NCI-H524 (cell line): ENCODE measurements around the gene UNCX.
"Not testable (repeated sequence)": the region's sequence is repeated elsewhere in the genome, so short reads cannot be mapped to it uniquely, and the experiment has no call there.

Source experiments
- DNase-seq, 2 experiments: peaks; one replicate each; lab custom pipeline; 2025; lab: John Stamatoyannopoulos, UW

UNCX gene

DNA sequence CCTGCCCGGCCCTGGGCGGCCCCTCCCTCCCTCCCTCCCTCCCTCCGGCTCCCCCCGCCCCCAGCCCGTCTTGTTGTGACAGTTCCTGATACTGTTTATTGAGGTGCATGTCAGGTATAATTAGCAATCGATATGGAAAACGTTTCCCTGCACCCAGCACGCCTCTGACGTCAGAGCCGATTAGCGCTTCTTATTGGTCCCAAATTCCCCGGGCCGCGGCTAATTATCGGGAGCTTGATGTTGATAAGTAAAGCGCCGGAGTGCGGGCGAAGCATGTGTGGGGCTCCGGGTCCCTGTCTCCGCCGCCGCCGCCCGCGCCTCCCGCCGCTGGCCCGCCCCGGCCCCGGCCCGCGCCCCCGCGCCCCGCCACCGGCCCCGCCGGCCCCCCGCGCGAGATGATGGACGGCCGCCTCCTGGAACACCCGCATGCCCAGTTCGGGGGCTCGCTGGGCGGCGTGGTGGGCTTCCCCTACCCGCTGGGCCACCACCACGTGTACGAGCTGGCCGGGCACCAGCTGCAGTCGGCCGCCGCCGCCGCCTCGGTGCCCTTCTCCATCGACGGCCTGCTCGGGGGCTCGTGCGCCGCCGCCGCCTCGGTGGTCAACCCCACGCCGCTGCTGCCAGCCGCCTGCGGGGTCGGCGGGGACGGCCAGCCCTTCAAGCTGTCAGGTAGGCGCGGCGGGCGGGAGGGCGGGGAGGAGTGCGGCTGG, at the start of gene UNCX:
TSS of gene UNCX (plus strand) at position 250 of the 710 bp plus-strand sequence. CDS start at position 396, 146 bp downstream.
- peak; percentile 16 to 18 for DNase-seq

DNA sequence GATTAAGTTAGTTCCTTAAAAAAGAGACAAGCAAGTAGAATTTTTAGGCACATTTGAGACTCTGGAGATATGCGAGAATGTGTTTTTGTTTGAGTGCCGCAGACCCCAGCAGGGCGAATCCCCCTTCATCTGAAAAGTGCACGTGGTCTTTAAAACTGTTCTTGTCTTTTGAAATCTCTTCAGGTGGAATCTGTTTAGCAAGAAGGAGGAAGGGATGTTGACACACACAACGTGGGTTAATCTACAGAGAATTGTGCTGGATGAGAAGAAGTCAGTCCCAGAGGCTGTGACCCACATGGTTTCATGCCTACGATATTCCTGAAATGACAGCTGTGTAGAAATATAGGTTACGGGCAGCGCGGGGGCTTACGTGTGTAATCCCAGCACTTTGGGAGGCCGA, 45.5 kb upstream of the UNCX start:
- DNase-seq, result no peak

DNA sequence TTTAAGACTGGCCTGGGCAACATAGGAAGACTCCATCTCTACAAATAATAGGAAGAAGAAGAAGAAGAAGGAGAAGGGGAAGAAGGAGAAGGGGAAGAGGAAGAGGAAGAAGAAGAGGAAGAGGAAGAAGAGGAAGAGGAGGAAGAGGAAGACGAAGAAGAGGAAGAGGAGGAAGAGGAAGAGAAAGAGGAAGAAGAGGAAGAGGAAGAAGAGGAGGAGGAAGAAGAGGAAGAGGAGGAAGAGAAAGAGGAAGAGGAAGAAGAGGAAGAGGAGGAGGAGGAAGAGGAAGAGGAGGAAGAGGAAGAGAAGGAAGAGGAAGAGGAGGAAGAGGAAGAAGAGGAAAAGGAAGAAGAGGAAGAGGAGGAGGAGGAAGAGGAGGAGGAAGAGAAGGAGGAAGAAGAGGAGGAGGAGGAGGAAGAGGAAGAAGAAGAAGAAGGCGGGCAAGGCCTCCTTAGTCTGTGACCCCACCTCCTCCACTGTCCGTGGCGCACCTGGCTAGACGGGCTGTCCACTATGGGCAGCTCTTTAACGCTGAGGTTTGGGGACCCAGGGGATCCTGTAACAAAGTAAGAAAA, 43.9 kb upstream of the UNCX start:
- DNase-seq, result no peak

DNA sequence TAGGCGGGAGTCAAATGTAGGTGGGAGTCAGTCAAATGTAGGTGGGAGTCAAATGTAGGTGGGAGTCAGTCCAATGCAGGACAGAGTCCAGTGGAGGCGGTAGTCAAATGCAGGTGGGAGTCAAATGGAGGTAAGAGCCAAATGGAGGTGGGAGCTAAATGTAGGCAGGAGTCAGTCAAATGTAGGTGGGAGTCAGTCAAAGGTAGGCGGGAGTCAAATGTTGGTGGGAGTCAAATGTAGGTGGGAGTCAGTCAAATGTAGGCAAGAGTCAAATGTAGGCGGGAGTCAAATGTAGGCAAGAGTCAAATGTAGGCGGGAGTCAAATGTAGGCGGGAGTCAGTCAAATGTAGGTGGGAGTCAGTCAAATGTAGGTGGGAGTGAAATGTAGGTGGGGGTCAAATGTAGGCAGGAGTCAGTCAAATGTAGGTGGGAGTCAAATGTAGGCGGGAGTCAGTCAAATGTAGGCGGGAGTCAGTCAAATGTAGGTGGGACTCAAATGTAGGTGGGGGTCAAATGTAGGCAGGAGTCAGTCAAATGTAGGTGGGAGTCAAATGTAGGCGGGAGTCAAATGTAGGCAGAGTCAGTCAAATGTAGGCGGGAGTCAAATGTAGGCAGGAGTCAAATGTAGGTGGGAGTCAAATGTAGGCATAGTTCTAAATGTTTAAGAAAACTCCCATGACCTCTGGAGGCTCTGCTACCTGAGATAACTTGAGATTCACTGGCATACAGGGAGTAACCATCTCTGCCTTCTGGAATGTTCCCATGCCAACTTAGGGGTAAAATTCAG, 42.5 kb upstream of the UNCX start:
- no peak for DNase-seq

DNA sequence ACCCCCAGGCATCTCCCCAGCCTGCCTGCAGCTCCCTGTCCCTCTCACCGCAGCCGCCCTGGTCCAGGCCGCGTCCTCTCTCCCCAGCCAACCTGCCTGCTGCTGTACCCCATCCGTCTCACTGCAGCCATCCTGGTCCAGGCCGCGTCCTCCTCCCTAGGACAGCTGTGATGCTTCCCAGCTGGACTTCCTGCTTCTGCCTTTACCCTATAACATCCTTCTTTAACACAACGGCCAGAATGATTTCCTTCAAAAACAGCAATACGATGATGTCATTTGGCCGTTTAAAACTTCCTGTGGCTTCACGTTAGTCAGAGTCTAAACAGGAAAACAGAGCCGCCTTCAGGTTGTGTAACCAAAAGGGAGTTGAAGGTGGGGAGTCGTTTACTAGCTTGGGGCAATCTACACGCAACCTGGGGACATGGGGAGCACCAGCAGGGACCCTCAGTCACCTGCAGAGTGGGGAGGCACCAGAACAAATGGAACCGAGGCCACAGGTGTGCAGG, 40.4 kb upstream of the UNCX start:
- no peak for DNase-seq

DNA sequence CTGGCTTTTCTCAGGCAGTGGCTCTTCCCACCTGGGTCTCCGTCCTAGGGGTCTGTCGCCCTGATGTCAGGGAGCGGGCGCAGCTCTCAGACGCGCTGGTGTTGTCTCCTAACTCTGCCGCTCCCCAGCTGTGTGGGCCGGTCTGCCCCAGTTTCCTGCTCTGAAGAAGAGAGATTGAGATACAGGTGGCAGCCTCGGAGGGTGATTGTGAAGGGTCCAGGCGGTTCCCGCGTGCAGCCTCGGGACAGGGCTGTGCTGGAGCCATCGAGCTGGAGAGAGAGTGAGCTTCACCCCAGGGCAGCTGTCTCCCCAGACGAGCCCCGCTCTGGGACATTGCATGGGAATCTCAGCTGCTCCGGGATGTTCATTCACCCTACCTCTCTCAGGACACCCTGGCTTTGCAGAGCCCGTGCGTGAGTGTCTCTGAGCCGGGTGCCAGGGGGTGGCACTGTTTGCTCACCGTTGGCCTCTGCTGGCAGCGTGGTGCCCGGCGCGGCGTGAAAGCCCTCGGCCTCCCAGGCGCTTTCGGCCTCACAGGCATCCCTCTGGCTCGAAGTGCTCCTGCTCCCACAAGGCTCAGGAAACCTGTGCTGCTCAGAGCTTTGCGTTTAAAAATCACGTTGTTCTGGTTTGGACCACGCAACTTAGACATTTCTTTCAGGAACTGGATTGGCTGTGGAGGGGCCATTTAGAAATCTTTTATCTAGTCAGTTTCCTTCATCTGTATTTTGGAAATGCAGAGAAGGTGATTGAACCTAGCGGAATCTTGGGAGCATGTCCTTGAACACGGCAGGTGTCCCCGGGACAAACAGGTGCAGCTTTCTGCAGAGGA, 38.9 kb upstream of the UNCX start:
- peak; percentile 48 to 80 for DNase-seq

DNA sequence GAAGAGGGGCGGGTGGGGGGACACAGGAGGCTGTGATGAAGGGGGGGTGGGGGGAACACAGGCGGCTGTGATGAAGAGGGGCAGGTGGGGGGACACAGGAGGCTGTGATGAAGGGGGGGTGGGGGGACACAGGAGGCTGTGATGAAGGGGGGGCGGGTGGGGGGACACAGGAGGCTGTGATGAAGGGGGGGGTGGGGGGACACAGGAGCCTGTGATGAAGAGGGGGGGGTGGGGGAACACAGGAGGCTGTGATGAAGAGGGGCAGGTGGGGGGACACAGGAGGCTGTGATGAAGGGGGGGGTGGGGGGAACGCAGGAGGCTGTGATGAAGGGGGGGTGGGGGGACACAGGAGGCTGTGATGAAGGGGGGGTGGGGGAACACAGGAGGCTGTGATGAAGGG, 36.2 kb upstream of the UNCX start:
- not testable (repeated sequence) for DNase-seq

DNA sequence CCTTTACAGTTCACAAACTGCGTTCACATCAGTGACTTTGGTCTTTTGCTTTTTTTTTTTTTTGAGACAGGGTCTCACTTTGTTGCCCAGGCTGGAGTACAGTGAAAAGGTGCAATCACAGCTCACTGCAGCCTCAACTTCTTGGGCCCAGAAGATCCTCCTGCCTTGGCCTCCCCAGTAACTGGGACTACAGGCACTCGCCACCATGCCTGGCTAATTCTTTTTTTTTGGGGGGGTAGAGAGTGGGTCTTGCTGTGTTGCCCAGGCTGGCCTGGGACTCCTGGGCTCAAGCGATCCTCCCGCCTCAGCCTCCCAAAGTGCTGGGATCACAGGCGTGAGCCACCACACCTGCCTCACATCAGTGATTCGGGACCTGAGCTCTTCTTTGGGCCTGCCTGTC, 35.7 kb upstream of the UNCX start:
- no peak for DNase-seq

DNA sequence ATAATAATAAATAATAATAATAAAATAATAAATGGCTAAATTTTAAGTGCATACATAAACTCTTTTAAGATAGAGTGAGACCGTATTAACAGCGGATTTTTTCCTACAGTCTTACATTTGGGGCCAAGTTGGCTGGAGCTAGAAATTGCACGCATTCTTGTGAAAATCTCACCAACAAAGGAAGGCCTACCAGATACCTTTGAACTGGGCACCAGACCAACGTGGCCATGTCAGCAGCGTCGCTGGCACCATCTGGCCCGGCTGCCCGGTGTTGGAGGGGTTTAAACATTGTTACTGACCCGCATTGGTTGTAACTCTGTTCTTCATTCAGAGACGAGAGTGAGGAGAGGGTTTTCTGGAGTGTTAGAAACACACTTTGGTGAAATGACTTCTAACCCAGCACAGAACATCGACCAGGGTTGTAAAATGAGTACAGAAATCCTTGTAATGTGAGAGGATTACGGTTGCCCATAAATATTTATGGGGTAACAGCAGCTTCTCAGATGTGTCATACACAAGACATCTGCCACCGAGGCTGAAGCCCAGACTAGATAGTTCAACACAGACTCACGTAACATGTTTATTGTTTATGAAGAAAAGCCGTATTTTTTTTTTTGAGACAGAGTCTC, 34.6 kb upstream of the UNCX start:
- peak; percentile 67 to 89 for DNase-seq

DNA sequence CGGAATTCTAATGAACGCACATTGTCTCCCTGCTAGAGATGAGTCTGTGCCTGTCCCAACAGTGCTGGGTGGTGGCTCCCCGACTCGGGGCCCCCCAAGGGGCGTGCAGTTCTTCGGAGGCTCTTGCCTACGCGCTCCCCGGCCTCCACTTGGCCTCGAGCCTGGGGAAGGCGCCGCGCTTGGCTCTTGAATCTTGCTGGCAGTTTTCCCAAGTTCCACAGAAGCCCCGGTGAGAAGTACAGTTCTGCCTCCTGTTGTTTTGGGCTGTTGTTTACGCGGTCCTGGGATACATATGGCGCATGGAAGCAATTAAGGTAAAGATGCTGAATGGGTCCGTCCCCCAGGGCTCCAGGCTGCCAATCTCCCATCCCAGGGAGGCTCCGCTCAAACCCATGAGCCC, 32.6 kb upstream of the UNCX start:
- DNase-seq, result peak; percentile 74 to 84

DNA sequence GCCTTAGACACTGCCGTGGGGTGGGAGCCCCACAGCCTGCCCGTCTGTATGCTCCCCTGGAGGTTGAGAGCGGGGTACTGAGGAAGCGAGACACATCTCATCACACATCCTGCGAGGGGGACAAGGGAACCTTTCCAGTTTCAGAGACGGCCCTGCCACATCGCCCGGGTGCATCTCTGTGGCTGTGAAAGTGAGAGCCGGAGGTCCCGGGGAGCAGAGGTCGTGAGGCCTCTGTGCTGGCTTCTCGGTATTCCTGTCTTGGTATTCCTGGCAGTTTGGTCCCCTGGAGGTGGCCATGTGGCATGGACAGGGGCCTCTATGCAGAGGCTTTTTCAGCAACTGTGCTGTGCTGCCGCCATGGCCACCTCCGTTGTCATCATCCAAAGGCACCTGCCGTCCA, 30.8 kb upstream of the UNCX start:
- DNase-seq, result no peak

DNA sequence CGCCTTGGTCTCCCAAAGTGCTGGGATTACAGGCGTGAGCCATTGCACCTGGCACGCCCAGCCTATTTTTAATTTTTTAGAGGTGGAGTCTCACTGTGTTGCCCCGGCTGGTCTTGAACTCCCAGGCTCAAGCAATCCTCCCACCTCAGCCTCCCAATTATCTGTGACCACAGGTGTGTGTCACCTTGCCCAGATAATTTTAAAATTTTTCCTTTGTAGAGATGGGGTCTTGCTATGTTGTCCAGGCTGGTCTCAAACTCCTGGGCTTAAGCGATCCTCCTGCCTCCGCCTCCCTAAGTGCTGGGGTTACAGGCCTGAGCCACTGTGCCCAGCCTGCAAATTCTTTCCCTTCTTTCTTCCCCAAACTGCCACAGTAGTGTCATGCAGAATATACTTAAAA, 29.8 kb upstream of the UNCX start:
- DNase-seq, result not testable (repeated sequence)

DNA sequence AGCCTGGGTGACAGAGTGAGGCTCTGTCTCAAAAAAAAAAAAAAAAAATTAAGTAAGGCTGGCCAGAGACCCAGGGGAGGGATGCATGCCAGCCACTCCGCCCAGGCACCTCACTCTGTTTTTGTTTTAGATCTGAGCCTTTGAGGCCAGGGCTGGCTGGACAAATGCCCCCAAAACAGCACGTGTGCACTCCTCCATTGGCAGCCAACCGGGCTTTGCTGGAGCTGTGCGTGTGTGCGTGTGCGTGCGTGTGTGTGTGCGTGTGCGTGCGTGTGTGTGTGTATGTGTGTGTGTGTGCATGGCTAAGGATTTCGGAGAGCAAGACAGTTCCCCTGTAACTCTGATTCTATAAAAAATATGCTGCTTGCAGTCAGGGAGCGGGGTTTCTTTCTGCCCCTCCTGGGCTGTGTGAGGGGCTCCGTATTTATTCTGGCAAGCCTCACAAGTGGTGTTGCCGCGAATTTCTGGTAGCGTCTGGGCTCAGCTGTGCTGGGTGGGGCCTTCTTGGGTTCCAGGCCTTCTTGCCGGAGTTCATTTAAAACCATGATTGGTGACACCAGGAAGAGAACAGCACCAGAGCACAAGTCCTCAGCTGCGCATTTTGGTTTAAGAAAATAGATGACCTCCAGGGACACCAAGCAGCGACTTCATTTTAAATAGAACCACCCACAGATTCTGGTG, 28.1 kb upstream of the UNCX start:
- DNase-seq, result no peak

DNA sequence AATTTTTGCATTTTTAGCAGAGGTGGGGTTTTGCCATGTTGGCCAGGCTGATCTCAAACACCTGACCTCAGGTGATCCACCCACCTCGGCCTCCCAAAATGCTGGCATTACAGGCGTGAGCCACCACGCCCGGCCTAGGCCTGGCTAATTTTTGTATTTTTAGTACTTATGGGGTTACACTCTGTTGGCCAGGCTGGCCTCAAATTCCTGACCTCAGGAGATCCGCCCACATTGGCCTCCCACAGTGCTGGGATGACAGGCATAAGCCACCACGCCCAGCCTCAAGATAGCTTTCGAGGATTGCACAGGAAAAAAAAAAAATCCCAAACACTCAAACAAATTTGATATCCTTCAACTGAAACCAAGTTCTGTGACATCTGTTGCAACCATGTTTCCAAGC, 26.9 kb upstream of the UNCX start:
- not testable (repeated sequence) for DNase-seq

DNA sequence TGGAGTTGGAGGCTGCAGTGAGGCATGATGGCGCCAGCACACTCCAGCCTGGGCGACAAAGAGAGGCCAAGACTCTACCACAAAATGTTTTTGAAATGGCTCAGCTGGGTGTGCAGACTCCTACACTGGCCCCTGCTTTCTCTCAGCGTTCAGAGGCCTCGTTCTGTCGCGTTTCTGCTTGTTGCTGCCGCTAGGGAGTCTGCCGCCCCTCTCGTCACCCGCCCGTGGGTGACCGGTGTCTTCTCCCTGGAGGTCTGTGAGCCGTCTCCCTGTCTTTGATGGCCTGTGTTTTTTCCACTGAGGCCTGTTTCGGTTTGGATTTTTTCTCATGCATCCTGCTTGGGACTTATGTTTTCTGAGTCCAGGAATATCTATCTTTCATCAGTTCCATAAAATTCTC, 23.6 kb upstream of the UNCX start:
- DNase-seq, result no peak

DNA sequence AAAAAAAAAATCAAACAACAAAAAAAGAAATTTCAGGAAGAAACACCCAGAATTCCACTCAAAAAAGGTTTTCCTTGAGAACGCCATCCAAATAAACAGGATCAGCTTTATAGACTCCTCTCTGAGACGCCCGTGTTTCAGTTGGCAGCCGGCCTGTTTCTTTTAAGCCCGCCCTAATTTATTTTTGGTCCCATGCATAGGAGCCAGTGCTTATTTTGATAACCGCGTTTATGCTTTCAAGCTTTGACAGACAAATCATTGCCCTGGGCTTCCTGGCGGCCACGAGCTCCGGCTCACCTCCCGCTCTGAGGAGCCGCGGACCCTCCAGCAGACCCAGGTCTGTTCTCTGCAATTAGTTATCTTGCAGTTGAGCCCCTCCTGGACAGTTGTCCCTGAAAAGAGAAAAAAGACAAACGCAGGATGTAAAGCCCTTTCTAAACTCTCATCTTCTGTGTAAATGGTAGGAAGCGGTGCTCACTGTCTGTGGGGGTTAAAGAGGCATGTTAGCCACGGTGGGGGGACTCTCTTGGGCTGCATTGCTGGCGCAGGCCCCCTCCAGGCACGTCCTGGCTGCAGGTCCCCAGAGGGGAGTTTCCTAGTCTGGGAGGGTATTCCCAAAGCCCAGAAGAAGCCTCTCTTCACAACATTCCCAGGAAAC, 22.2 kb upstream of the UNCX start:
- peak in 1 of 2 experiments; percentile 46 for DNase-seq

DNA sequence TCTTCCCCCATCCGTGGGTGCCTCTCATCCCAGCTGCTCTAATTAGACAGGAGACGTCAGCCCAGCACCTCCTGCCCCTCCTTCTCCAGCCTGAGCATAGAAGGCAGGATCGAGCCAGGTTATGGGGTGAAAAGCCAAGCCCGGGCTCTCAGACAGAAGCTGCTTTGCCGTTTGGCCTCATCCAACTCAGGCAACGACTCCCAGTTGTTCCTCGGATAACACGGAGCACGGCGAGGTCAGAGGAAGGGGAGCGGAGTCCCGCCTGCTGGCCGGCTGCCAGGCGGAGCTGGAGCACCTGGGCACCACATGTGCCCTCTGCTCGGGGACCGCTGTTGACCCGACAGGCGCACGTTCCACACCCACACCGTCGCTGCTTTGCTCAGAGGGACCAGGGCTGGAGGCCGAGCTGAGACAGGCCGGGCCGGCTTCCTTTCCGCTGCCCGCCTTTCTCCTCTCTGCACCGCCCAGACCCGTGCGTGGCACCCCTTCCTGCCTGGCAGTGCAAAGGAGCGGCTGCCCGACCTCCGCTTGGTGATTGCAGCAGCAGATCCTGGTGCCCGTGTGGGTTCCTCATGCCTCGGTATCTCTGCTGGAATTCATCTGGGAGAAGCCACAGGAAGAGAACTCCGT, 21.6 kb upstream of the UNCX start:
- DNase-seq, result peak; percentile 60 to 82

DNA sequence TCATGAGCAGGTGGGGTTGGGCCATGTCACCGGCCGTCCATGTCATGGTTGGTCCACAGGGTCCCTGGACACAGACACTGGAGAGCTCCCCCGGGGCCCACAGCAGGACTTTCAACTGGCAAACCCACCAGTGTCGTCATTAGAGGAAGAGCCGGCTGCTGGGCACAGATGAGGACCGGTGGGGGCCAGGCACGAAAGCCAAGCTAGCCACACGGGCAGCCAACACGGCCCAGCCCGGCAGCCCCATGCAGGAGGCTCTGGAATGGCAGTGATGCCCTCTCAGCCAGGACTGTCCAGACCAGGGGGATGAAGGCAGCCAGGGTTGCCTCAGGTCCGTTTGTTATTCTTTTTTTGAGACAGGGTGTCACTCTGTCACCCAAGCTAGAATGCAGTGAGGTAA, 21.1 kb upstream of the UNCX start:
- DNase-seq, result no peak

DNA sequence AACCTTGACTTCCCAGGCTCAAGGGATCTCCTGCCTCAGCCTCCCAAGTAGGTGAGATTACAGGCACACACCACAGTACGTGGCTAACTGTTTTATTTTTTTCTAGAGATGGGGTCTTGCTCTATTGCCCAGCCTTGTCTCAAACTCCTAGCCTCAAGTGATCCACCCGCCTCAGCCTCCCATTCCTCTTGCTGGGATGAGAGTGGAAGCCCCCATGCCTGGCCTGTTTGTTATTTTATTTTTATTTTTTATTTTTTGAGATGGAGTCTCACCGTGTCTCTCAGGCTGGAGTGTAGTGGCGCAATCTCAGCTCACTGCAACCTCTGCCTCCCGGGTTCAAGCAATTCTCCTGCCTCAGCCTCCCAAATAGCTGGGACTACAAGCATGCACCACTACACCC, 20.6 kb upstream of the UNCX start:
- not testable (repeated sequence) for DNase-seq

DNA sequence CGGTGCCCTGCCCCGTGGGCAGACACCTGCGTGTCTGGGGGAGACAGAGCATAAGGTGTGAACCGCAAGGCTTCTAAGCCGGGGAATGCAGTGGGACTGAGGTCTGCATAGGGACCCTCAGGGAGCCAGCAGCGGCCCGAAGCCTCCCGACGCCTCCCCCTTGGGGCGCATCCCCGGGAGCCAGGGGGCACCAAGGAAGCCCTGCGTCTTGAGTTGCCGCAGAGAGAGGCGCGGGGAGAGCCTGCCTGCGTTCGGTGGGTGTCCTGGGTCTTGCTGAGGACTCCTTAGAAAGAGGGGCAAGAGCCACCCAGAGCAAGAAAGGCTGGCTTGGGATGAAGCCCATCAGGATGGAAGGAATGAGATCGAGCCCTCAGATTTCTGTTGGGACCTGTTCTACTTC, 18.2 kb upstream of the UNCX start:
- DNase-seq, result no peak
